ENCODE results near the gene FTHL17.

The FTHL17 gene

DNA sequence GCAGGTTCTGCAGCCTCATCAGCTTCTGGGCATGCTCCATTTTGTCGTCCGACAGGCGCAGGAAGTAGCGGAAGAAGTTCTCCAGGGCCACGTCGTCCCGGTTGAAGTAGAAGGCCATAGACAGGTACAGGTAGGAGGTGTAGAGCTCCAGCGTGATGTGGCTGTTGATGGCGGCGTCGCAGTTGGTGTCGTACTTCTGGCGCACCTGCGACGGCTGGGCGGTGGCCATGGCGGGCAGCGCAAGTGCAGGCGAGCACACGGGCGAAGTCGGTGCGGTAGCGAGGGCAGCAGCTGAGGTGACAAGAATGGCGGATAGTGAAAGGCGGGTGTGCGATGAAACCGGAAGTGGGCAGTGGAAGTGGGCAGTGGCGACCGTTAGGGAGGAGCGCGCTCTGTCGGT lies at the start of gene FTHL17:
Gene FTHL17 (minus strand): TSS at position 317 of the 400 bp plus-strand sequence. CDS start 88 bp downstream, at position 229.
- no peak for DNase-seq

DNA sequence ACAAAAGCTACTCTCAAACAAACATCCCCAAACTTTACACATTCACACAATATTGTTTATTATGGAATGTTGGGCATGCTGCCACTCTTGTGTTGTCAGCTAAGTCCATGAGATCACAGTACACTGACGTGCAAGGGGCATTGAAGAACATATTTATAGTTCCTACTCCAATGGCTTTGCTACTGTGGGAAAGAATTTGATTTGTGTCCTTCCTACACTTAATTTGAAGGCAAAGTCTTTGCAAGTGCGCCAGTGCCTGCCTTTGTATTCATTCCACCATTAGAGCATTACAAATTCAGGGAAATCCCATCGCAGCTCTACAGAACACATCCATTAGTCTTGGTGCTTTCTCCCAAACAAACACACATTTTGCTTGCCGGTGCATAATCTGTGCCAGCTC lies 45.4 kb upstream of the FTHL17 start:
- DNase-seq = no peak

DNA sequence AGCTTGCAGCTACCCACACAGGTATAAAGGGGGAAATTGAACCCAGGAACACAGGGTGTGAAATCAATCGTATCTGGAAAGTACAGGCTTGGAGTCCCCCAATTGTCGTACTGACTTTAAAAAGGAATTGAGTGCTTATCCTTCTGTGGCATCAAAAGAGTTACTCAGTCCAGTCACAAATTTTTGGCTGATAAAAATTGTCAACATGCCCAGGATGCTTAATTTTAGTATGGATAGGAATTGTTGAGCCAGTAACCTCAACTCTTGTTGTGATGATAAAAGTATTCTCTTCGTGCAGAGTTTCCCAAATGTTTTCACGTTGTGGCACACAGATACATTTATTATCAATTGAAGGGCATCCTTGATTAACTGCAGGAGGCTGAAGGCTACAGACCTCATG lies 43.6 kb upstream of the FTHL17 start:
- DNase-seq = no peak

DNA sequence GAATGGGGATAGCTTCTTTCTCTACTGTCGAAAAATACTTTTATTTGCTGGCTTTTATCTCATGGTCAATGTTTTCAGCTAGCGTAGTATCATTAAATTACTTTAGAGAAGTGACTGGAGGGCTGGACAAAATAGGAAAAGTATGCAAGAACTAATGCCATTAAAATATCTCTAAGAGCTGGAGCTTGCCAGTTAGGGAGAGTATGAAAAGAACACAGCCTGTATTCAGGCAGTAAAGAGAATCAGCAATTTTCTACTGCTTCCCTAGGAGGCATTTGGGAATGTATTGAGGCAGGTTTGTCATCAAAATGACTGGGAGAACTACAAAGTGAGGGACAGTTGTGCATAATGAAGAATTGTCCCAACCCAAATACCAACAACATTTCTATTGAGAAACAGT lies 43.0 kb upstream of the FTHL17 start:
- DNase-seq = no peak

DNA sequence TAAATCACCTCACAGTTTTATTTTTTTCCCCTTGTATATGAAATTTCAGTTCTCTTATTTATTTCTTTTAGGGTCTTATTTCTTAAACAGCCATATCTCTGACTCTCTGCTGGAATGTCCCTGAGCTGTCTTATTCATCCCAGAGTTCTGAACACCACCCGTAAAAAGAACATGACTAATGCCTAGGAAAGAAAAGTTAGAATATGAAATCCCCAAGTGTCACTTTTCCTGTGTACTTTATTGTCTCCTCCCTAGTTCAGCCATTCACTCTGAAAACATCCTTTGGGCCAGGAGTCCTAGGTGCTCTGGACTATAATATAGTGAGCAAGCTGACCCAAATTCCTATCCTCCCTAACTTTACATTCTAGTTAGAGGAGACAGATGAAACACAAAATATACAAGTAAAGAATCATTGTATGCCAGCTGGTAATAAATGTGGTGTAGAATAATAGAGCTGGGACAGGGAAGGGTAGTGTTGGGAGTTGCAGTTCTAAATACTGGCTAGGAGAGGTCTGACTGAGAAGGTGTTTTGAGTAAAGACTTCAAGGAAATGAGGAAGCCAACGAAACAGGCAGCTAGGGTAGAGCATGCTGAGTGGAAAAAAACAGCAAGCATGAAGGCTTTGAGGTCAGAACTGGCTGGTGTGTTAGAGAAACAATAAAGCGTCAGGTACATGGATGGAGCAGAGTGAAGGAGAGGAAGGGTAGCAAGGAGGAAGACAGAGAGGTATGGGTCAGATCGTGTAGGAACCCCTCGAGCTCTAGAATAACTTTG lies 40.6 kb upstream of the FTHL17 start:
- DNase-seq = peak; percentile 1

DNA sequence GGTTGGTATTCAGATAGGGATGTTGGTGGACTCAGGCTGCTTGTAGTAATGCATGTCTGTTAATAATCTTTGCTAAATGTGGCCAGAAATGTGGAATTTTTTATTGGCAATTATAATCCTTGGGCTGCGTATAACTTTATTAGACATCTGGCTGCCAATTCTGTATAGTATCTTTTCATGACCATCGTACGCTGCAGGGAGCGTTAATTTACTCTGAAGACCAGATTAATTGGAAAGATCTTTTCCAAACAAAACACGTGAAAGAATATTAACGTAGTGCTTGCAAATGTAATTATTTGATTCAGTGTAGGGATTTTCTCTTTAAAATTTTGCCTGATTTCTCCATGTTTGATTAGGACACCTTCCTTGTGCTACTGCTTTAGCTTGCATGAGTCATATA lies 38.8 kb upstream of the FTHL17 start:
- DNase-seq = no peak

DNA sequence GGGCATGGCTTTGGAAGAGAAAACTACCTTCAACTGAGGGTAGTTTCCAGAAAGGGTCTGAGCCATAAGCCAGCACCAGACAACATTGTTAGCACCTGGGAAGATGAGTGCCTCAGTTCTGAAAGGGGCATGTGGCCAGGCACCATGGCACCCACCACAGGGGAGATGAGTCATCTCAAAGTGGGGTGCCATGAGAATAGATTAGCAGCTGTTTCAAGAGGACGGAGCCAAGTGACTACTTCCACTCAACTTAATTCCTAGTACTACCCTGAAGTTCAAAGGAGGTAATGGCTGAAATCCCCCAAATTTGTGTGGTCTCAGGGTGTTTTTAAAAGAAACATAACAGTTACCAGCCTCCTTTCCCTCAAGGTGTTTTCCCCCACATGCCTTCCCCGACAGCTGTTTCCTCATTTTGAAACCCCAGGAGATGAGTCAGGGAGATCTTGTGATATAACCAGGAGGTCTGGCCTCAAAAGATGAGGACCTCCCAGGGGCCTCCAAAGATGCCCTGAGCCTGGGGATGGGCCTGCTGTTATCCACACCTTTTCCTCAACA lies 27.8 kb upstream of the FTHL17 start:
- DNase-seq = peak; percentile 27

DNA sequence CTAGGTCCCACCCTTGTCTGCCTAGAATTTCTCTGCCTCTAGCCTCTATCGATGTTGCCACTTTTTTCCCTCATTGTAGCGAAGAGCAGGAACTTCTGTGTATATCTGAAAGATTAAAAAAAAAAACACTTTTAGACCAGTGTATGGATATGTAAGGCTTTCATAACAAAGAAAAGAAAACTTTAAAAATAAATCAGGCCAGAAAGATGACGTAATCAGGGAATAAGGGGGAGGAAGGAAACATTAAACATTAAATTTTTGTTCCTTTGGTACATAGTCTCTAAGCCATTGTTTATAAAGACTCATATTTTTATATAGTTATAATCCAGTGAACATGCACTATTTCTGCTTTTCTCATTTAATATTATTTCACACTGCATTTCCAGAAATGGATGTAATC lies 26.2 kb upstream of the FTHL17 start:
- no peak for DNase-seq

DNA sequence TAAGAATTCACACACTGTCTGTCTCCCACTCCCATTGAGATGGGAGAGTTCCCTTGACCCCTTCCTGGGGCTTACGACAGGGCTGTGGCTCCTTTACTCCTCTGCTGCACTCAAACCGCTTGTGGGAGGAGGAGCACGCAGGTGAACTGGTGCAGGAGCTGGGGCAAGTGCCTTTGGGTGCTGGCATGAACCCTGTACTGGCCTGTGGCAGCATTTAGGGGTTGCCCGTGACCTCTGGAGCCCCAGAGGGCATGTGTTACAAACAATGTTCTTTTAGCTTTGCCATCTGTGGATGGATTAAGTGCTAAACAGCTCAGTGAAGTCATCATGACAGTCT lies 21.8 kb upstream of the FTHL17 start:
- DNase-seq = no peak

DNA sequence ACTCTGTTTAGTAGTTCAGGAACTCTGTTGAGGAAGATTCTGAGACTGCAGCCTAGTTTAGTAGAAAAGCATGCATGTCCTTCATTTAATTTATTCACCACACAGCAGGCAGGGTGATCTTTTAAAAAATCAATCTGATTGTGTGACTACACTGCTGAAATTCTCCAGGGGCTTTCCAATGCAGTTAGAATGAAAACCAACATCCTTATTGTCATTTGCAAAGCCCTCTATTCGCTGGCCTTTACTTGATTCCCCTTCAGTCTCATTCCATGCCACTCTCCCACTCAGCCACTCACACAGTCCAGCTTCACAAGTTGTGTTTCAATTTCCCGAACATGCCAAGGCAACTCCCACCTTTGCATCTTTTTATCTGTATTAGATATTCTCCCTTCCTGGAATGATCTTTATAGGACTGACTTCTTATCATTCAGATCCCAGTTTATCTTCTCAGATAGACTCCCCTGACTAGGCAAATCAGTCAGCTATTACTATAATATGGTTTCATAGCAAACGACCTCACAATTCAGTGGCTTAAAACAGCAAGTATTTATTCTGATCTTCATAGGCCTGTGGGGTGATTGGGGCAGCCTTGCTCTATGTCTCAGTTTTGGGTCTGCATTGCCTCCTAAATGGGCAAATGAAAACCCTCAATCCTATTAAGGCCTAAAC lies 21.3 kb upstream of the FTHL17 start:
- no peak for DNase-seq

DNA sequence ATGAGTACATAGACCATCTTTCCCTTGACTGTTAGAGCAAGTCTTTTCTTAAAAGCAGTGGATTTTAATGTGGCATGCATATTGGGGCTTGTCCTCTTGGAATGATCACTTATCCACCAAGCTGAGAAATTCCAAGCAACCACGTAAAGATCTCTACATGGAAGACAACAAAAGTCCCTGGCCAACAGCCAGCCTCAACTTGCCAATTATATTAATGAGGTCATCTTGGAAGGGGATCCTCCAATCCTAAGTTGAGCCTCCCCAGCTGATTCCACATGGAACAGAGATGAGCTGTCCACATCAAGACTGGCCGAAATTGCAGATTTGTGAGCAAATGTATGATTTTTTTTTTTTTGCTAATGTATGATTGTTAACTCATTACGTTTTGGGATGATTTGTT lies 20.6 kb upstream of the FTHL17 start:
- no peak for DNase-seq

DNA sequence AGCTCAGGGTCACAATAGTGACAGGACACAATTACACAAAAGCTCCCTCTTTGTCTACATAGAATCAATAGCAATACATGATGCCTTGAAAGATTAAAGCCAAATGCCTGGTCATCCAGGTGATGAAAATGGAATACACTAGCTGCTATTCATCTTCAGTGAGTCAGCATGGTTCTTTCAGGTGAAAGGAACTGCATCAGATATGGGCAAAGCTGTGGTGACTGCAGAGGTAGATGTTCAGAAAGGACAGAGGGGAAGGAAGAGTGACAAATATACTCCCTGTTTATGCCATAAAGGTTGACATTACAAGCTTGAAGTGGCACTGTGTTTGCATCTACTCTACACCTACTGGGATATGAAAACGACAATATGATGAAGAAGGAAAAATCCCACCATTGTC lies 20.0 kb upstream of the FTHL17 start:
- DNase-seq = no peak

DNA sequence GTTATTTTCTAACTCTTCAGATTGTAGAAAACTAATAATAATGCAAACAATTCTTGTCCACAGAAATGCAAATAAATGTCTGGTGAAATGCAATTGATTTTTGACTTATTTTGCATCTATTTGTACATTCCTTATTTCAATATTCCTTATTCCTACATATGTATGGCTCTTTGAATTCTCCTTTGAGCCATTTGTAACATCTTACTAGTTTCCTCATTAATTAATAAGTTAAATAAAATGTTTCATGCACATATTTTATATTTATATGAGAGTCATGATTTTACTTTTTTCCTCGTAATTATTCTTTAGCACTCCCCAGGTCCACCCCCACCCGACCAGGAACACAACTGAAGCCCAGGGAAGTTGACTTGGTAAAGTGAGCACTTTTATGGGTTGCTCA lies 2.7 kb upstream of the FTHL17 start:
- DNase-seq = no peak

DNA sequence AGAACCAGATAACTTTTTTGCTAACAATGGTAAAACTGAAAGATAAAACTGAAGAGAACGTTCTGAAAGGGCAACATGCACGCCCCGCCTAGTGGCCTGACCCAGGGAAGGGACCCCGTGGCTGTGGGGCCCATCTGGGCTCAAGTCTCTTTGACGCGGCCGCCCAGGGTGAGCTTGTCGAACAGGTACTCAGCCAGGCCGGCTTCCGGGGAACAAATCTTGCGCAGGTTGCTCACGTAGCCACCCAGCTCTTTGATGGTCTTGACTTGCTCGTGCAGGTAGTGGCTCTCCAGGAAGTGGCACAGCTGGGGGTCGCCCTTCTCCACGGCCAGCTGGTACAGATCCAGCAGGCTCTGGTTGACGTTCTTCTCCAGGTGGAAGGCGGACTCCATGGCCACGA lies 579 bp downstream of the FTHL17 start:
- DNase-seq = no peak

DNA sequence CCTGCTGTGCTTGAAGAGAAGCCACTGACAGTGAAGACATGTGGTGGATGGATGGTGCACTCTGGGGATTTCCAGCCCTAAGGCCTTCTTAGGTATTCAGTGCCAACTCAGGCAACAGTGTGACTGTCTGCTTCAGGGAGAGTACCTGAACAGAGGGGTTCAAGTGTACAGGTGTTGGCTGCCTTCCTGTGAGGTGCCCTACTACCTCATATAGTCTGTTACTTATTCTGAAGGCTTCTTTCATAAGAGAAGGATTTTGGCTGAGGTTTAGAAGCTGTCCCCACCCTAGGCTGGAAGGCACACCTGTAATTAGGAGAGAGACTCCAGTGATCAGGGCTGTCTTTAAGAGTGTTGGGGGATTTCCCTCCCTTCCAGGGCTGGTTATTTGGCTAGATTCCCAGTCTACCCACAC lies 1.8 kb downstream of the FTHL17 start:
- DNase-seq = no peak

DNA sequence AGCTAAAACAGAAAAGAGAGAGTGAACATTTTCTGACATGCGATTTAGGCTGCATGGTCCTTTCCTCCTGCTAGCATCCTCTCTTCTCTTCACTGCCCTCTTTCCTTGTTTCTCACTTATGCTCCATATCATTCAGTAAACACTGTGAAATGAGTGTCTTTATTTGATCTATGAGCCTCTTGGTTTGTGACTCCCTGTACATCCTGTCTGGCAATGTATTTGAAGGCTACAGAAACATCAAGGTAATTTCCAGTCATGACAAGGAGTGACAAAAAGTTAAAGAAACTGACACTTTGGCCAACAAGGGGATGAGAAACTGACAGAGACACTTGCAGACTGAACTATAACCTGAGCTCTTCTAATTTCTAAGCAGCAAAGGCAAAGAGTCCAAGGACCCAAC lies 8.7 kb downstream of the FTHL17 start:
- DNase-seq = no peak

DNA sequence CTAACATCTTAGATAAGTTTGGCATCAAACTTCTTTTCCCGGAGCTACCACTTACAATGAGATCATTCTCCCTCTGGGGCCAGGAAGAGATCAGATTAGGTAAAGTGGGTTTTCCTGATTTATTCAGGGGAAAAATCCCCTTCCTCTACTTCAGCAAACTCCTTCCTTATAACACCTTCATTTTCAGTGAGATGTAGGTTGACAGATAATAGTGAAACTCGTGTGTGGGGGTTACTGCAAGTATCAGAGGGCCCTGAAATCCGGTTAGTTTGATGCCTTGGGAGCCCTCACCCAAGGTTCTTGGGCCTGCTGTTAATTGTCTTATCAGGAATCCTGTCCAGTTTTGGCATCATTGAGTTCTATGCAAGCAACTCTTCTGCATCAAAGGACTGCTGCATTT lies 10.8 kb downstream of the FTHL17 start:
- DNase-seq = no peak

DNA sequence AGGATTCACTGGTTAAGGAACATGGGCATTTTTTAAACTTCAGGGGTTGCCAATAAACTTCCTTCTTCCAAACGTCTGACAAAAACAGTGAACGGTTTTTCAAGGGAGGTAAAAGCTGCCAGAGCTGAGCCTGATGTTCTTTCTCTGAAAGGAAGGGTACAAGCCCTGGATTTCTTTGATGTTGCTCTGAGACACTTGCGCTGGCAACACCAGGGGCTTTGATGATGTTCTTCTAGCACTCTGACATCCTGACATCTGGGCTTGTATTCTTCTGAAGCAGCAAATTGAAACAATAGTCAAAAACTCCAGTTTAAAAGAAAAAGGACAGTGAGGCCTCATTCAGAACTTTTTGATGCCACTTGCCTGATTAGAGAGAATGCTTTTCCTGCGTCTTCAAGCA lies 11.8 kb downstream of the FTHL17 start:
- DNase-seq = no peak

DNA sequence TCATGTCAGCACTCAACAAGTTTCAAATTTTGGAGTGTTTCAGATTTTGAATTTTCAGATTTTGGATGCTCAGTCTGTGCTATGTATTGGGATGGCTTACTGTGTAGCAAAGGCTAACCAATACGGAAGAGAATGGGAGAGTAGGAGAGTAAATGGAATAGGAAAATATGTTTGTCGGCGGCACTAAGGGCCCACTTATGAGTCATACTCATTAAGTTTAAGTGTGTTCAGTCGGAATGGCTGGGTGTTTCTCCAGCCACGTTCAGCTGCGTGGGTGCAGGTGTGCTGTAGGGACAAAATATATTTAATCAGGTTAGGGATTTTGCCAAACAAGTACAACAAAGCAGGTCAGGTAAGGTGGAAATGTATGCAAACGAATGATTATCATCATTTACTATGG lies 13.6 kb downstream of the FTHL17 start:
- DNase-seq = no peak

DNA sequence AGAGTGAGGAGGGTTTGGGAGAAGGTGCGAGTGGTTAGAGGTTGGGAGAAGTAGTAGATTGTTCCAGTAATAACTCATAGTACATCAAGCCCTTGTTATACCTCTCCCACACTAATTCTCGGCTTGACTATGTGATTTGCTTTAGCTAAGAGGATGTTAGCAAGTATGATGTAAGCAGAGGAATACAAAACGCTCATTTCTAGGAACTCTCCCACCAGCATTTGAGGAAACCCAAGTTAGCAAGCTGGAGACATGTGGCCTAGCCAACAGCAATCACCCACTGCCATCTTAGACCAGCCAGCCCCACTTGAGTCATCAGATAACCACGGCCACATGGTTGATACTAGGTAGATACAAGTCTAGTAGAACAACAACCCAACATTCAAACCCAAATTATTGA lies 14.2 kb downstream of the FTHL17 start:
- peak; percentile 3 for DNase-seq

DNA sequence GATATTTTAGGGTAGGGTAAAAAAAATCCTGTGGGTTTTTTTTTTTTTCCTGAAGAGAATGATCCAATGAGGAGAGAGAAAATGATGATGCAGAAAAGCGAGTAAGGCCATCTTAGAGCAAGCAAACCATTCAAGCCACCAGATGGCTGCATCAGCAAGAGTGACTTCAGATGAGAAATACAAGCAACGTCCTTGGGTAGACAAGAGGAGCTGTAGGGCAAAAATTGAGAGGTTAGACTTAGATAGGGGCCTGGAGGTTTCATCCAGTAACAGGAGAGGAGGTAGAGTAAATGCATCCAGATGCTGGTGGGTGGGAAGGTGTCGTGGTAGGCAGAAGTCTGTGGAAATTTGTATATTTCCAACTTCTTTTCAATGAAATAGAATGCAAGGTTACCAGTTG lies 14.6 kb downstream of the FTHL17 start:
- no peak for DNase-seq

DNA sequence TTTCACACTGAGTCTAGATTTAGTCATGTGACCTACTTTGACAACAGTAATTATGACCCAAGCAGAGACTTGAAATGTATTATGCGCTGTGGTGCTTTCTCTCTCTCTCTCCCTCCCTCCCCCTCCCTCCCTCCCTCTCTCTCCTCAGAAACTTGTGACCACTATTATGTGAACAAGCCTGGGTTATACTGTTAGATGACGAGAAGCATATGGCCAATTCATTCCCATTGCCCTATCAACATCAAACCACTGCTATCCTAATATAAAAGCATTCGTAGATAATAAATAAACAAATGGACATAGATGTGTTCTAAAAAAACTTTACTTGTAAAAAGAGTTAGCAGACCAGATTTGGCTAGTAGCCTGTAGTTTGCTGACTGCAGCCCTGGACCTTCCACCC lies 18.2 kb downstream of the FTHL17 start:
- no peak for DNase-seq

DNA sequence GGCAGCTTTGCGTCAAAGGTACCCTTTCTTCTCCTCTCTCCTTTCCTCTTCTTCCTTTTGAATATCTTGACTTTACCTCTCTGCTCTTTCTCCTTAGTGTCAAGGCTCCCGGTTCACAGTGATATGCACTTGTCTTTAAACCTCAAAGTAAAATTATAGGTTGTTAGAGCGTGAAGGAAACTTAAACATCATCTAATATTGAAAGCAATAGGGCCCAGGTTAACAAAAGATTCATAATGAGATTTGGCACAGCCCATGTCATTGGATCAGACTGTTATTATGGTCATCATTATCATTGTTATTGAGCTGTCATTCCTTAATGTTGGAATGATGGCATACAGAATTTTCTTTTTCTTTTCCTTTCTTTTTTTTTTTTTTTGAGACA lies 32.5 kb downstream of the FTHL17 start:
- DNase-seq = no peak

DNA sequence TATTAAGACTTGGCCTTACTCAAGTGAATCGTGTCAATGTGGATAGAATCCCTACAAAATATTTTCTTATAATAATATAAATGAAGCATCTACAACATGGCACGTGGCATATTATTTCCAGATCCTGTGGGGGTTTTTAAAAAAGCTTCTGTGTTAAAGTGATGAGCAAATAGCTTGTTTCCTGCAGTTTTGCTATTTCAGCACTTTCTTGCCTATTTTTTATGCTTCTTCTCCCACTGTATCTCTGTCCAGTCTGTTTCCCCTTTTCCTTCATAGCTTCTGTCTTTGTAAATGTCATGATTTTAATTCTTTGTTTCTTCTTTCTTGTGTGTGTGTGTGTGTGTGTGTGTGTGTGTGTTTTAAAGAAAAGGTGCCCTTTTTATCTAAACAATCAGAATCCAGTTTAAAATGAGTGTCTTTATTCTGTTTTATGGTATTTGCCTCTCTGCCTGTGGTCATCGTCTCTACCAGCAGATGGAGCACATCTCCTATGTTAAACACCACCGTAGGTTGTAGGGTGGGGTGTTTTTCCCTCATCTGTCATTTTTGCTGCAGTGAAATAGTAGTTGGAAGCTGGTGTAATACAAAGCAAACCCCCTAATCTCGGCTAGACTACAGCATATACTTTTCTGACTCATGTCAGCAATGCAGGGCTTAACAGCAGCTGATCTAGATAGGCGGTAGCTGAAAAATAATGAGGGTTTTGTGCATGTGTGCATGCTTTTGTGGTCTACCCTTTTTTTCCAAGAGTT lies 33.1 kb downstream of the FTHL17 start:
- peak; percentile 45 for DNase-seq

All from suppressor macrophage treated with lipopolysaccharide for 4 hours (primary cell).